Esophagus muscularis mucosa (tissue), 4 donors: ENCODE results near the gene NPHP4. TPM values are rescaled to one million over a fixed set of nuclear protein-coding genes. Genes with fewer than 3 reads are reported as not detected.
"Not testable (repeated sequence)": the region's sequence is repeated elsewhere in the genome, so short reads cannot be mapped to it uniquely, and the experiment has no call there.

Experiments
- DNase-seq: peaks from one replicate; pipeline ENCODE4 v3.0.0-alpha.2; 2017; ENCODE audit errors: extremely low spot score
- H3K27ac ChIP-seq, 4 donors: fragments of 200-600 bp; sonication (generic); replicated peaks in 1 of 4; 1 replicate in 3 of 4; 2 replicates in 1 of 4; pipeline ENCODE4 v1.5.1; 2016 to 2019; ENCODE audit warnings: mild to moderate bottlenecking in 1 of 4
- H3K27me3 ChIP-seq, 4 donors: fragments of 200-600 bp; sonication (generic); one replicate each; pipeline versions ENCODE4 v1.5.1 to v1.6.0; 2016 to 2019
- H3K36me3 ChIP-seq, 4 donors: fragments of 200-600 bp; sonication (generic); one replicate each; pipeline ENCODE4 v1.5.1; 2016 to 2019
- H3K4me1 ChIP-seq, 4 donors: fragments of 200-600 bp; sonication (generic); one replicate each; pipeline ENCODE4 v1.5.1; 2016 to 2019
- H3K4me3 ChIP-seq, 4 donors: fragments of 200-600 bp; sonication (generic); 1 replicate in 2 of 4; 2 replicates in 2 of 4; pipeline ENCODE4 v1.5.1; 2016 to 2019; ENCODE audit warnings: mild to moderate bottlenecking in 4 of 4, moderate library complexity in 1 of 4
- H3K9me3 ChIP-seq, 4 donors: fragments of 200-600 bp; sonication (generic); 1 replicate in 3 of 4; 2 replicates in 1 of 4; pipeline ENCODE4 v1.5.1; 2016 to 2019
- EP300 ChIP-seq: sonication (generic); formaldehyde crosslinking; IDR thresholded peaks from one replicate; pipeline ENCODE4 v1.6.1; 2017; ENCODE audit warnings: antibody characterized with exemption
- POLR2A ChIP-seq: fragments of 450-650 bp; IDR thresholded peaks from one replicate; pipeline ENCODE4 v1.6.1; 2017; ENCODE audit warnings: antibody characterized with exemption, moderate library complexity, mild to moderate bottlenecking, low read depth
- POLR2AphosphoS5 ChIP-seq, 2 donors: sonication (generic); formaldehyde crosslinking; IDR thresholded peaks; one replicate each; pipeline ENCODE4 v1.6.1; 2017; ENCODE audit warnings: antibody characterized with exemption in 2 of 2
- WGBS: methylation state at CpG from one replicate; pipeline ENCODE4 v1.1.5; 2018; 5-methylcytosine and 5-hydroxymethylcytosine counted together
- intact Hi-C: fragments of 100-400 bp; cut with DNase I; formaldehyde crosslinking; loops from one replicate; pipeline ENCODE4 v1.15.1; 2023
- total RNA-seq, 4 donors: library from RNA; depleted of rRNA; stranded (reverse); fragments of >200 nt; gene quantifications; one replicate each; pipeline versions ENCODE4 v1.1.0 to v1.2.1, GENCODE V29; 2016
- TF ChIP-seq, protein P1 (sequence below), 3 experiments: fragments of 200-600 bp in 2 of 3; fragments of 450-650 bp in 1 of 3; sonication (generic) in 2 of 3; IDR thresholded peaks; one replicate each; pipeline ENCODE4 v1.5.1; 2017 to 2019; ENCODE audit warnings: antibody characterized with exemption in 3 of 3, mild to moderate bottlenecking in 2 of 3, moderate library complexity in 1 of 3

Gene NPHP4
- total RNA-seq, 4 donors from 2014 or later, result 6.5 to 9.1 (median 8.0) TPM

DNA sequence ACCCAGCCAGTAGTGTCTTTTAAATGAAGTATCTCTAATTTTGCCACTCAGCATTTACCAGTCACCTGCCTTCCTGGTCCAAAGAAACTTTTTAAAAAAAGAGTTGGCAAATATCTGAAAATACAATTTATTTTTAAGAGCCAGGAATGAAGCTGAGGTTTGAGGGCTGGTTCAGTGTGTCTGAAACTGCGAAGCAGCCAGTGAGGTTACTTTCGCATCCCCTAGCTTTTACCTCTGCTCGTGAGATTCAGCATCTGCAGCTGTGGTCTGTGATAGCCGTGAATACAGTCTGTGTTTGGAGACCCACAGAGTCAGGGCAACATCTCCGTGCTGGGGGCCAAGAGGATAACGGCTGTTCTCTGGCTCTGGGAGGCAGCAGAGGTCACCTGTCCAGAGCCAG is 32.2 kb upstream of the NPHP4 start:
- intact Hi-C loops, result no loop called here
- no peak for DNase-seq
- Histone ChIP-seq H3K9me3 (no peaks in the 10 kb centered on the region), H3K4me1 (peaks cover 6 to 13% (median 11%) of the 10 kb centered on the region in 4 donors), H3K4me3 (no peak overlapping the region), H3K27me3 (peaks cover 0 to 11% (median 0%) of the 10 kb centered on the region in 4 donors), H3K36me3 (no peaks in the 10 kb centered on the region), H3K27ac (no peak overlapping the region)
- 89% methylated on average over 6 of the region's 6 CpGs for WGBS
- TF ChIP-seq POLR2A (no peak), POLR2AphosphoS5 (IDR thresholded peaks at IDR 0.05) (no peak), EP300 (no peak)
- TF ChIP-seq, protein P1, sequence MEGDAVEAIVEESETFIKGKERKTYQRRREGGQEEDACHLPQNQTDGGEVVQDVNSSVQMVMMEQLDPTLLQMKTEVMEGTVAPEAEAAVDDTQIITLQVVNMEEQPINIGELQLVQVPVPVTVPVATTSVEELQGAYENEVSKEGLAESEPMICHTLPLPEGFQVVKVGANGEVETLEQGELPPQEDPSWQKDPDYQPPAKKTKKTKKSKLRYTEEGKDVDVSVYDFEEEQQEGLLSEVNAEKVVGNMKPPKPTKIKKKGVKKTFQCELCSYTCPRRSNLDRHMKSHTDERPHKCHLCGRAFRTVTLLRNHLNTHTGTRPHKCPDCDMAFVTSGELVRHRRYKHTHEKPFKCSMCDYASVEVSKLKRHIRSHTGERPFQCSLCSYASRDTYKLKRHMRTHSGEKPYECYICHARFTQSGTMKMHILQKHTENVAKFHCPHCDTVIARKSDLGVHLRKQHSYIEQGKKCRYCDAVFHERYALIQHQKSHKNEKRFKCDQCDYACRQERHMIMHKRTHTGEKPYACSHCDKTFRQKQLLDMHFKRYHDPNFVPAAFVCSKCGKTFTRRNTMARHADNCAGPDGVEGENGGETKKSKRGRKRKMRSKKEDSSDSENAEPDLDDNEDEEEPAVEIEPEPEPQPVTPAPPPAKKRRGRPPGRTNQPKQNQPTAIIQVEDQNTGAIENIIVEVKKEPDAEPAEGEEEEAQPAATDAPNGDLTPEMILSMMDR (IDR thresholded peaks at IDR 0.05), result no peak

DNA sequence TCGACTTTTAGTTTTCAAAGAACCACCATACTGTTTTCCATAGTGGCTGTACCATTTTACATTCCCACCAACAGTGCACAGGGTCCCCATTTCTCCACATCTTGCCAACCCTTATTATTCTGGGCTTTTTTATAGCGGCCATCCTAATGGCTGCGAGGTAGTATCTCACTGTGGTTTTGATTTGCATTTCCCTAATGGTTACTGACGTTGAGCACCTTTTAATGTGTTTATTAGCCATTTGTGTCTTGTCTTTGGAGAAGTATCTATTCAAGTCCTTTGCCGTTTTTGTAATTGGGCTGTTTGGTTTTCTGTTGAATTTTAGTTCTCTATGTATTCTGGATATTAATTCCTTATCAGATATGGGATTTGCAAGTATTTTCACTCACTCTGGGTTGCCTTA is 31.1 kb upstream of the NPHP4 start:
- TF ChIP-seq, protein P1 (IDR thresholded peaks at IDR 0.05), result no peak
- TF ChIP-seq POLR2AphosphoS5 (IDR thresholded peaks at IDR 0.05), result no peak
- TF ChIP-seq EP300, result no peak
- no peak for TF ChIP-seq POLR2A
- WGBS, result 73% methylated on average over 5 of the region's 5 CpGs
- no peak for DNase-seq
- intact Hi-C loops, result no loop called here
- Histone ChIP-seq H3K9me3 (no peaks in the 10 kb centered on the region), H3K27ac (no peak overlapping the region), H3K27me3 (peaks cover 0 to 11% (median 0%) of the 10 kb centered on the region in 4 donors), H3K36me3 (no peaks in the 10 kb centered on the region), H3K4me1 (peaks cover 6 to 13% (median 11%) of the 10 kb centered on the region in 4 donors), H3K4me3 (no peak overlapping the region)

DNA sequence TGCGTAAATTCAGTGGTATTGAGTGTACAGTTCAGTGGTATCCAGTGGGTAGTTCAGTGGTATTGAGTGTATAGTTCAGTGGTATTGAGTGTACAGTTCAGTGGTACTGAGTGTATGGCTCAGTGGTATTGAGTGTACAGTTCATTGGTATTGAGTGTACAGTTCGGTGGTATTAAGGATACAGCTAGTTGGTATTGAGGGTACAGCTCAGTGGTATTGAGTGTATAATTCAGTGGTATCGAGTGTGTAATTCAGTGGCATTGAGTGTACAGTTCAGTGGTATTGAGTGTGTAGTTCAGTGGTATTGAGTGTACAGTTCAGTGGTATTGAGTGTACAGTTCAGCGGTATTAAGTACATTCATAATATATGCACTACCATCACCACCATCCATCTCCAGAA is 30.0 kb upstream of the NPHP4 start:
- Histone ChIP-seq H3K36me3 (no peaks in the 10 kb centered on the region), H3K27me3 (peaks cover 0 to 11% (median 0%) of the 10 kb centered on the region in 4 donors), H3K4me3 (no peak overlapping the region), H3K27ac (no peak overlapping the region), H3K4me1 (peaks cover 6 to 13% (median 11%) of the 10 kb centered on the region in 4 donors), H3K9me3 (no peaks in the 10 kb centered on the region)
- TF ChIP-seq, protein P1 (IDR thresholded peaks at IDR 0.05), result no peak
- no peak for TF ChIP-seq POLR2A
- no peak for TF ChIP-seq POLR2AphosphoS5 (IDR thresholded peaks at IDR 0.05)
- no peak for TF ChIP-seq EP300
- DNase-seq, result no peak
- 93% methylated on average over 4 of the region's 4 CpGs for WGBS
- intact Hi-C loops, result no loop called here

DNA sequence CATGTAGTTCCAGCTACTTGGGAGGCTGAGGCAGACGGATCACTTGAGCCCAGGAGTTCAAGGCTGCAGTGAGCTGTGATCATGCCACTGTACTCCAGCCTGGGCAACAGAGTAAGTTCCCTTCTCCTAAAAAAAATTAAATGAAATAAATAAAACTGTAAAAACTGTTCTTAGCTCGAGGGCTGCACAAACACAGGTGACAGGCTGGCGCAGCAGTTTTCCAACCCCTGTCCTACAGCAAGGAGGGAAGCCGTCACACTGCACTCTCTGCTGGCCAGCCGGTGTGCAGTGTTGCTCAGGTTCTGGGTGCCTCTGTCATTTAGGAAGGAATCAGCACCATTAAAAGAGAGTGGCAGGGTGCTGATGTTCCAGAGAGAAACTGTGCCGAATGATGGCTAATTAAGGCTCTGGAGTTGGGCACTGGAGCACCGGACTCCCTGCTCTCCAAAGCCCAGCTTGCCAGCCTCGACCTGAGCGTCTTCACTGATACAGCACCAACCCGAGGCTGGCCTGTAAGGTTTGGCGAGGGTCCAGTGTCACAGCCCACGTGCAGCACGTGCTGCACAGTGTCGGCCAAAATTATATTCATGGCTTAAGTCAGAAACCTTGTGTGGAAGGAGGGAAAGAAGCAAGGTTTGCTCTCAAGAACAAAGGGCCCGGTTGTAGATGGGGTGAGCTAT is 27.1 kb upstream of the NPHP4 start:
- 82% methylated on average over 13 of the region's 15 CpGs for WGBS
- intact Hi-C loops, result no loop called here

DNA sequence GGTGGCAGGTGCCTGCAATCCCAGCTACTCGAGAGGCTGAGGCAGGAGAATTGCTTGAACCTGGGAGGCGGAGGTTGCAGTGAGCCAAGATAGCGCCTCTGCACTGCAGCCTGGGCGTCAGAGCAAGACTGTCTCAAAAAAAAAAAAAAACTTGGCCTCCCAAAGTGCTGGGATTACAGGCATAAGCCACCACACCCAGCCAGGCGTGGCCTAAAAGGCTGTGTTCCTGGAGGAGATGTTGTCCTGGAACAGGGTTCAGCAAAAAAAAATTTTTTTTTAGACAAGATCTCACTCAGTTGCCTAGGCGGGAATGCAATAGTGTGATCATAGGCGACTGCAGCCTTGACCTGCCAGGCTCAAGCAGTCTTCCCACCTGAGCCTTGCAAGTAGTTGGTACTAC is 25.4 kb upstream of the NPHP4 start:
- intact Hi-C loops, result not testable (repeated sequence)

More for the DNA sequence above, 27.1 kb upstream of the NPHP4 start:
- Histone ChIP-seq H3K4me3 (no peak overlapping the region), H3K27me3 (no peaks in the 10 kb centered on the region), H3K9me3 (no peaks in the 10 kb centered on the region), H3K4me1 (peaks cover 0 to 16% (median 0%) of the 10 kb centered on the region in 4 donors), H3K27ac (no peak overlapping the region), H3K36me3 (no peaks in the 10 kb centered on the region)
- no peak for DNase-seq
- TF ChIP-seq POLR2A (no peak), EP300 (no peak), POLR2AphosphoS5 (IDR thresholded peaks at IDR 0.05) (no peak)
- TF ChIP-seq, protein P1 (IDR thresholded peaks at IDR 0.05), result no peak

More for the DNA sequence above, 25.4 kb upstream of the NPHP4 start:
- not testable (repeated sequence) for H3K27me3 ChIP-seq, DNase-seq, H3K36me3 ChIP-seq, H3K9me3 ChIP-seq, H3K27ac ChIP-seq, H3K4me3 ChIP-seq
- 78% methylated on average over 7 of the region's 7 CpGs for WGBS
- H3K4me1 ChIP-seq, result peaks cover 0 to 16% (median 0%) of the 10 kb centered on the region in 4 donors
